NCI-H128 (cell line): ENCODE measurements around the gene MGAT5B.

Experiments
- DNase-seq: peaks from one replicate; lab custom pipeline; 2025; ENCODE audit not compliant: unreplicated experiment; lab: John Stamatoyannopoulos, UW

Gene MGAT5B

DNA sequence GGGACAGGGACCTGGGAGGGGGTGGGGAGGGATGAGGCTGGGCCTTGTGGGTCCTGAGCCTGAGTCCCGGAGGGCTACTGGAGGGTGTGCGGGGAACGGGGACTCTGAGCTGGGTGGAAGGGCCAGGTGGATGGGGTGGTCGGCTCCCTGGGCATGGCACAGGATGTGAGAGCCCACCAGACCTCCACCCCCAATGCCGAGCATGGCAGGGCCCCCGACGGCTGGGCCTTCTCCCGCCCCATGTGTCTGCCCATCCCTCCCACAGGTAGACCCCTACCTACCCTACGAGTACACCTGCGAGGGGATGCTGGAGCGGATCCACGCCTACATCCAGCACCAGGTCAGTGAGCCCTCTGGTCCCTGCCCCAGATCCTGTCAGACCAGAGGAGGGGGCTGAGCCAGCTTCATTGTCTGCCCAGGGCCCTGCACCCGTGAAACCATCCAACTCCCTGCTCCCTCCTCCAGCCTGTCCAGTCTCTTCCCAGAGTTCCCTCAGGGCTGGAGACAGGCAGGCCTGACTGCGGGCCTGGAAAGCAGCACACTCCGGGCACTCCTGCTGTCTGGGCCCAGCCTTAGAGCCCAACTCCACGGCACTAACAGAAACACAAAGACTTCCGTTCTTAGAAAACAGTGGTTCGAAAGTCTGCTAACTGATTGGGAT lies 78.0 kb downstream of the MGAT5B start:
- DNase-seq, result no peak

DNA sequence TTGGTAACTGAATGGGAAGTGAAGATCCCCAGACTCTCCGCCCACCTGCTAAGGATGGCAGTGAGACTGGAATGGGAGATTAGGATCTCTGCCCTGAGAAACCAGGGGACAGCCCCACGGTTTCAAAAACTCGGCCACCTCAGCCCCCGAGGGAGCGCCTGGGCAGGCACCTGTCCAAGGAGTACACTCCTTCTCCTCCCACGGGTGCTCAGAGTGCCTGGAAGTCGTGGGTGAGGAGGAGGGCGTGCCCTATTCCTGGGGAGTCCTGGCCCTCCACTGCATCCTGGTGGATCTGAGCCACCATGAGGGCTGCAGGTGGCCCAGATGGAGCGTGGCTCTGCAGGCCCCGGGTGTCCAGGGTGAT lies 78.5 kb downstream of the MGAT5B start:
- no peak for DNase-seq

DNA sequence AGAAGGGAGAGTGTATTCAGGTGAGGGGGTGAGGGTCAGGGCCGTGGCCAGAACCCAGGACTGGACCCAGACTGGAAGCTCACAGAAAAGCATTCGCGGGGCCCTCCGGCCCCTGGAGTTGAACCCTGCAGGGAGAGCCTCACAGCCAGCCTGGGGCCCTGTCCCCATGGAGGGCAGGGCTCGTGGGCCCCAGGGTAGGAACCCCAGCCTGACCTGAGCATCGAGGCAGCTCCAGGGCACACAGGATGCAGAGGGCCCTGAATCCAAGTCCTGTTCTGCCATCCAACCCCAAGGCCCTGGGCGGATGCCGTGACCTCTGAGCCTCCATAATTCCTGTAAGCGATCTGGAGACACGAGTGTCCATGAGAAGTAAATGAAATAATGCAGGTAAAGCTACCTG lies 79.1 kb downstream of the MGAT5B start:
- no peak for DNase-seq

DNA sequence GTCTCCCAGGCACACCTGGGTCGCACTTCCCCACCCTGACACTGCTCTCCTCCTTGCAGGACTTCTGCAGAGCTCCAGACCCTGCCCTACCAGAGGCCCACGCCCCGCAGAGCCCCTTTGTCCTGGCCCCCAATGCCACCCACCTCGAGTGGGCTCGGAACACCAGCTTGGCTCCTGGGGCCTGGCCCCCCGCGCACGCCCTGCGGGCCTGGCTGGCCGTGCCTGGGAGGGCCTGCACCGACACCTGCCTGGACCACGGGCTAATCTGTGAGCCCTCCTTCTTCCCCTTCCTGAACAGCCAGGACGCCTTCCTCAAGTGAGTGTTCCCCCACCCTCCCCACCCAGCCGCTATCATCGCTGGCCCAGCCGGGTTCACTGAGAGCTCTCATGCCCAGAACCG lies 79.6 kb downstream of the MGAT5B start:
- no peak for DNase-seq

DNA sequence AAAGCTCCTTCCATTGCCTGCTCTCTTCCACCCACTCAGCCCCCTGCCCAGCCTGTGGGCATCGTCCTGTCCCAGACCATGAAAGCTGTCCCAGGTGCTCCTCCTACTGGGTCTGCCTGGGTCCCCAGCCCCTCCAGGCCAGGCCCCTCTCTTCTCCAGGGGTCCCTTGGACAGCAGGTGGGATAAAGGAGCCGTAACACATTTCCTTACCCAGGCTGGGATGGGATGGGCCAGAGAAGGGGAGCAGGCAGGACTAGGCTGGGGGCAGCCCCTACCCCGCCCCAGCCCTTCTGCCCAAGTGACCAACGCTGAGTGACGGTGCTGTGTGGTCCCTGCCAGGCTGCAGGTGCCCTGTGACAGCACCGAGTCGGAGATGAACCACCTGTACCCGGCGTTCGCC lies 80.1 kb downstream of the MGAT5B start:
- DNase-seq, result no peak

DNA sequence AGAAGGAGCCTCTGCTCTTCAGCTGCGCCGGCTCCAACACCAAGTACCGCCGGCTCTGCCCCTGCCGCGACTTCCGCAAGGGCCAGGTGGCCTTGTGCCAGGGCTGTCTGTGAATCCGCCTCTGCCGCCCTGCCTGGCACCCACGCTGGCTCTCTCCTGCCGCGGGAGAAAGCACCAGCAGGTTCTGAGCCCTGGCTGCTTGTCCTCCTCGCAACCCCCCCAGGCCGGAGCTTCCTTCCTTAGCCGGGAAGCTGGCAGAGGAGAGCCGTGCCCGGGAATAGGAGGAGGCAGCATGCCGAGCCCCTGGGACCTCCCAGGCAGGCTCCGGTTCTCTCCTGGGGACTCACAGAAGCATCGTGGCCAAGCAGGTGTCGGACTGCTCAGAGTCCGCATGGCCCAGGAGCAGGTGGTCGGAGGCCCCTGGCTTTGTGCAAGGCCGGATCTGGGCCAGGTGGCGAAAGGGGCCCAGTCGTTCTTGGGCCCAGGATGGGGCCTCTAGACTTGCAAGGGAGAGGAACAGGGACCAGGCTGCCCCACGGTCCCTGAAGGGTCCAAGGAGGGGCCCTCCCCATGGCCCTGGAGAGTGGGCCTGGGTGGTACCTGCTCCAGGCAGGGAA lies 80.6 kb downstream of the MGAT5B start:
- no peak for DNase-seq

DNA sequence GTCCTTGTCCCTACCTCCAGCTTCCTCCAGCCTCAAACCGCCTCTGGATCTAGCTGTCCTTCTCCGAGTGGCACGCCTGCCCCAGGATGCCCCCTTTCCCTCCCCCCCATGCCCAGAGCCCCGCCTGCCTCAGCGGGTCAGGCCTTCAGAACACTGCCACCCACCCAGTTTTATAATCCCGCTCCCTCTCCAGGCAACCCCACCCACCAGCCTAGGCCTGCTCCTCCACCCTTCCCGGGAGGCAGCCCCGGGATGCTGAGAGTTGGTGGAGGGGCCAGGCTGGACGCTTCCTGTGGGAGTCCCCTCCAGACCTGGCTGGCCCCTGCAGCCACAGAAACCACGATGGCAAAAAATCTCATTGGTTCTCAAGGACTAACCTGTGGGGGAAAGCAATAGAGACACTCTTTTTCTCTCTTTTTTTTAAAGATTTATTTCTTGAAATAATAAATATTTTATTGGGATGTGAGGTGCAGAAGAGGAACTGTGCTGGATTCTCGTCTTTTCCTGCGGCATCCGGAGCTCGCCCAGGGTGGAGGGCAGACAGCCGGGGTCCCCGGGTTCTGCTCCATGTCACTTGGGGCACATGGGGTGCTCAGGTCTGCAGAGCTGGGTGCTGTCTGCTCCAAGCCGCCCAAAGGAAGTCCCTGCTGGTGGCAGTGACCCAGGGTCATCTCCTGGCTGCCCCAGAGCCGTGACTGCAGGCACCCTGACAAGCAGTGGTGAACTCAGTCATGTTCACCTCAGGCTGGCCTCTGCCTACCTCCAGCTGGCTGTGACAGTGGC lies 81.9 kb downstream of the MGAT5B start:
- no peak for DNase-seq

DNA sequence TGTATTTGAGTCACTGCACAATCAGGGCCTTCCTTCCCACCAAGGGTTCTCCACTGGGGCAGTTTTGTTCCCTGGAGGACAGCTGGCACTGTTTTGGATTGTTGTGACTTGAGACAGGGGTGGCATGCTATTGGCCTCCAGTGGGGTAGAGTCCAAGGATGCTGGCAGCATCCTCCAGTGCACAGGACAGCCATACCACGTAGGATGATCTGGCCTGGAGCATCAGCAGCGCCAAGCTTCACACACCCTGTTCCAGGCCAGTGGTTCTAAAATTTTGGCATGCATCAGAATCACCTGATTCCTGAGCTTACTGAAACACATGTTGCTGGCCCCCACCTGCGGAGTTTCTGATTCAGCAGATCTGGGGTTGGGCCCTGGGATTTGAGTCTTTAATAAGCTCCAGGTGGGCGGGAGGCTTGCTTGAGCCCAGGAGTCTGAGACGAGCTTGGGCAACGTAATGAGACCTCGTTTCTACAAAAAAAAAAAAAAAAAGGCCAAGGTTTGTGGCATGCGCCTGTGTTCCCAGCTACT lies 83.2 kb downstream of the MGAT5B start:
- no peak for DNase-seq

DNA sequence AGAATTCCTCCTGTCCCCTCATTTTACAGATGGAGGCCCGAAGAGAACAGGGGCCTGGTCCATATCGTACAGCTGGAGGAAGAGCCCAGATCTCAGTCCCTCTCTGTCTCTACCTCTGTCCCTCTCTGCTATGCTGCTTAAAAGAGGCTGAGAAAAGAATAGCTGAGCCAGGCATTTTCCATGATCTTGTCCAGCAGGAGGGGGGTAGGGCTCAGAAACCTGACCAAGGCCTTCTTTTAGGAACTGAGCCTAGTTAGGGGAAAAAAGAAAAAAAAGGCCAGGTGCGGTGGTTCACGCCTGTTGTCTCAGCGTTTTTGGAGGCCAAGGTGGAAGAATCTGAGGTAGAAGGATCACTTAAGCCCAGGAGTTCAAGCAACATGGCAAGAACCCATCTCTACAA lies 84.2 kb downstream of the MGAT5B start:
- DNase-seq, result no peak

DNA sequence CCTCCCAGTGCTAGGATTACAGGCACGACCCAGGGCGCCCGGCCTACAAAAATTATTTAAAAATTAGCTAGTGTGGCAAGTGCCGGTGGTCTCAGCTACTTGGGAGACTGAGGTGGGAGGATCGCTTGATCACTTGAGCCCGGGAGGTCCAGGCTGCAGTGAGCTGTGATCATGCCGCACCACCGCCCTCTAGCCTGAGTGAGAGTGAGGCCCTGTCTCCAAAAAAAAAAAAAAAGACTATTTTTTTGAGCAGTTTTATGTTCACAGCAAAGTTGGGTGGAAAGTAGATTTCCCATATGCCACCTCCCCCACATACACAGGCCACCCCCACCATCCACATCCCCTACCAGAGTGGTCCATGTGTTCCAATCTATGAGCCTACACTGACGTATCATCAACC lies 84.9 kb downstream of the MGAT5B start:
- no peak for DNase-seq

DNA sequence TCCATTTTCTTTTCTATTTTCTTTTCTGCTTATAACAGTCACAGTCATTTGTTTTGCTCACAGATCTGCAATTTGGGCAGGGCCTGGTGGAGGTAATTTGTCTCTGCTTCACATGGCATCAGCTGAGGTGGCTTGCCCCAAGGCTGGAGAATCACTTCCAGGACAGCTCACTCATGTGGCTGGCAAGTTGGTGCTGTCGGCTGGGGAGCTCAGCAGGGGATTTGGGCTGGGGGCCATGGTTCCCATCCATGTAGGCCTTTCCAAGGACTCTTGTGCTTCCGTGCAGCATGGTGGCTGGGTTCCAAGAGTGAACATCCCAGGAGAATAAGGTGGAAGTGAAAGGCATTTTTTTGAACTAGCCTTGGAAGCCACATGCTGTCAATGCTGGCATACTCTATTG lies 85.7 kb downstream of the MGAT5B start:
- no peak for DNase-seq

DNA sequence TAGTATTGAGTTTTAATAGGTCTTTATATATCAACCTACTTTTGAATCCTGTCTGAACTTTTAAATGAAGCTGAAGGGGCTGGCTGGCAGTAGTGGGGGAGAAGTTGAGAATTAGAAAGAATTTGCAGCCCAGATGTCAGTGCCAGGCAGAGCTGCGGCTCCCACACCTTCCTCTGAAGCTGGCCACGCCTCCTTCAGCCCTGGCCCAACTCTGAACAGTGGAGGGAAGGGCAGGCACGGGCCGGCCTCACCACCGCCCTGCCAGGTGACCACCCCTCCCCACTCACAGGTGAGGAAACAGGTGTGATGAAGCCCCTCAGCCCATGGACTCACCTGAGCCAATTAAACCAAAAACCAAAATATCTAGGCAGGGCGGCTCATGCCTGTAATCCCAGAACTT lies 87.0 kb downstream of the MGAT5B start:
- no peak for DNase-seq

DNA sequence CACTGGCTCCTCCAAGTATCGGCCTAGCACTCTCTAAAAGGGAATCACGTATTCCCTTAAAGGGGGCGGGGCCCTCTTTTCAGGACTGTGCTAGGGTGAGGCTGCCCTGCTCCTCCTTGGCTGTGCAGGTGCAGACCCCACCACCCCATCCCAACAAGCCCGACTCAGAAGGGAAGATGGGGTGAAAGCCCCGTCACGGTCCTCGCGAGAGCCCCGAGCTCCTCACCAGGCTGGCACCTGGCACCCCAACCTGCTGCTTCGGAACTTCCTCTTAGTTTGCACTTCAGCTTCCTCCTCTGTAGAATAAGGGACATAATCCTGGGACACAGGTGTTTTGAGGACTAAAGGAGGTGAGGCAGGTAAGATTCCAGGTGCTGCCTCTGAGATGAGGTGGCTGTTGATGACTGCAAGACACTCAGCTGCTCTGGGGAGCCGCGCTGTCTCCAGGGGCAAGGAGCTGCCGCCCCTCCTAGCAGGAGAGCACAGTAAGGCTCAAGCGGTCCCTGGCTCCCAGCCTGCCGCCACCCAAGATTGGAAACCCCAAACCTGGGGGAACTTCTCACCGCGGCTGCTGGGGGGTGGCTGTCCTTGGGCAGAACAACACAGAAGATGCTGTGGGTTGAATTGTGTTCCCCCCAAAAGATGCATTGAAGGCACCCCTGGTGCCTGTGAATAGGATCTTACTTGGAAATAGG lies 88.8 kb downstream of the MGAT5B start:
- no peak for DNase-seq

DNA sequence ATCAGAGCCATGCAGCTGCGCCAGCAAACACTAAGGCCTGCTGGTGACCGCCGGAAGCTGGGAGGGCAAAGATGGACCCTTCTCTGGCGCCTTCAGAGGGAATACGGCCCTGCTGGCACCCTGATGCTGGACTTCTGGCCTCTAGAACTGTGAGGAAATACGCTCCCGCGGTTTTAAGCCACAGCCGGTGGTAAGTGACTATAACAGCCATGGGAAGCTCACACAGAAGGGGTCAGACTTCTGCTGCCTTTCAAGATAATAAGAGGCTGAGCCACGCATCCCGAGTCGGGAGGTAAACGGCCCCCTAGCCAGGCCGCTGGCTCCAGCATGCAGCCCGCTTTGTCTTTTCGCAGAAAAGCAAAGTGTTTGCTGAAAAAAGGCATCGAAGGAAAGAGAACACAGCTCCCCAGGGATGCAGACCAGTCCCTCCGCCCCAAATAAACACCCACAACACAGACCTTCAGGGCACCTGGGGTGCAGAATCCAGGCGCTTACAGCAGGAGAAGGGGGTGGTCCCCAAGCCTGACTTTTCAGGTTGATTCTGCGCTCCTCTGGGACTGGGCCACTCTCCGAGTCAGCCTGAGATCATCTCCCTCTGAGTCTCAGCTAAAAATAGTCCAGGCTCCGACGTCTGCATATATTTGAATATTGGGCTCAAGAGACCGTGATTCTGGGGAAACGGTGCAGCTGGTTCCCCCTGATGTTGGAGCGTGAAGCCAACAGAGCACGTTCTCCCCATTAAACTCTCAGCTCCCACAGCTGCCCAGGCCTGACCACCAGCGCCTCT lies 89.7 kb downstream of the MGAT5B start:
- no peak for DNase-seq

DNA sequence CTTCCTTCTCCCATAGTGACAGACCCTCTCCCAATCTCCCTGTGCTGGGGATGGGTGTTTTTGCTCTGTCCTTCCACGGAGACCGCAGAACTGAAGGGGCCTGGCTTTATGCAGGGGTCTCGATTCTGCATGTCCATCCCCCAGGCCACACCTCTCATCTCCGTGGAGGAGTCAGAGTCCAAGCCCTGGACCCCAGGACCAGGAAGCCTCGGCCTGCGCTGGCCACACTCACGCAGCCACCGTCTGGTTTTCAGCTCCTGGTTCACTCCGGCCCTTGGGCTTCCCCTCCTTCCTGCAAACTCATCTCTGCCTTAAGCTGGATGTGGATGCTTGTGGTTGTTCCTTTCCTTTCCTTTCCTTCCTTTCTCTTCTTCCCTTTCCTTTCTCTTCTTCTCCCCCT lies 90.8 kb downstream of the MGAT5B start:
- DNase-seq, result no peak

DNA sequence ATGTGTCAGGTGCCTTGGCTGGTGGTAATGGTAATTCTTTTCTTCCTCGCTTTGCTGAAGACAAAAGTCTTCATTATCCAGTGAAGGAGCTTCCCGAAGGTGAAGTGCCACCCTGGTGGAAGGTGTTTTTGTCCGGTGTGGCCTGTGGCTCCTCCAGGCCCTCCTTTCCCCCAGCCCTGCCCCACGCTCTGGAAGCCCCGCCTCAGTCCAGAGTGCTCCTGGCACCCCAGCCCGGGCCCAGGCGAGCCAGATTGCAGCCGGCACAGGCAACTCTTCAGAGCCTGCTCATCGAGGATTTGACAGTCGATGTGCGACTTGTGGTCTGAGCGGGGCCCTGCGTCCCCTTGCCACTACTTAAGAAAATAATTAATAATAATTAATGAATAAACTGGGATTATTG lies 93.7 kb downstream of the MGAT5B start:
- no peak for DNase-seq

DNA sequence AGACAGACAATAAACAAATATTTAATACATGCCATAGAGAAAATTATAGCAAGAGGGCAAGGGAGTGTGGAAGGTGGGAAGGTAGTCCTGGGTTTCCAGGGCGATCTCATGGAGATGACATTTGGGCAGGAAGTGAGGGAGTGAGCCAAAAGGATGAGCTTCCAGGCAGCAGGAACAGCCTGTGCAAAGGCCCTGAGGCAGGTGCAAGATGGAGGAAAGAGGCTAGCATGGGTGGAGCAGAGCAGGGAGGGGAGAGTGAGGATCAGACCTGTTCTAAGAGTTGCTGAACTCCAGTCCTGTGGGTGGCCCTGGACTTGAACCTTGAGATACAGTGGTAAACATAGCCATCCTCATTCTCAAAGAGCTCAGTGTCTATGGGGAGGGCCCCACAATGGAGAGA lies 94.7 kb downstream of the MGAT5B start:
- DNase-seq, result no peak

DNA sequence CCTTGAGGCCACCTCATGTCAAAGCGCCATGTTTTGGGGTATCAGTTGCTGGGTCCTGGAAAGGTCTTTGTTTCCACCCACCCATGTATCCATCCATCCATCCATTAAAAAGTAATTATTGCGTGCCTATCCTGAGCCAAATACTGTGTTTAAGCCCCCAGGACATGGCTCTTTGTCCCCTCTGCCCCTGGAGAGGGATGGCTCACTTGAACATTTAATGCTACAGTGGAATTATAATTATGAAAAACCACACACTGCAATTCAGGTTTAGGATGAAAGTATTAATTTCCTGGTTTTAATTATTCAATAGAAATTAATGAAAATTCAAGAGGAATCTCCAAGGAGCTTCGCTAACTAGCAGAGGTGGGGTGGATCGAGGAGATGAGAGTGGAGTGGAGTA lies 97.8 kb downstream of the MGAT5B start:
- DNase-seq, result no peak

DNA sequence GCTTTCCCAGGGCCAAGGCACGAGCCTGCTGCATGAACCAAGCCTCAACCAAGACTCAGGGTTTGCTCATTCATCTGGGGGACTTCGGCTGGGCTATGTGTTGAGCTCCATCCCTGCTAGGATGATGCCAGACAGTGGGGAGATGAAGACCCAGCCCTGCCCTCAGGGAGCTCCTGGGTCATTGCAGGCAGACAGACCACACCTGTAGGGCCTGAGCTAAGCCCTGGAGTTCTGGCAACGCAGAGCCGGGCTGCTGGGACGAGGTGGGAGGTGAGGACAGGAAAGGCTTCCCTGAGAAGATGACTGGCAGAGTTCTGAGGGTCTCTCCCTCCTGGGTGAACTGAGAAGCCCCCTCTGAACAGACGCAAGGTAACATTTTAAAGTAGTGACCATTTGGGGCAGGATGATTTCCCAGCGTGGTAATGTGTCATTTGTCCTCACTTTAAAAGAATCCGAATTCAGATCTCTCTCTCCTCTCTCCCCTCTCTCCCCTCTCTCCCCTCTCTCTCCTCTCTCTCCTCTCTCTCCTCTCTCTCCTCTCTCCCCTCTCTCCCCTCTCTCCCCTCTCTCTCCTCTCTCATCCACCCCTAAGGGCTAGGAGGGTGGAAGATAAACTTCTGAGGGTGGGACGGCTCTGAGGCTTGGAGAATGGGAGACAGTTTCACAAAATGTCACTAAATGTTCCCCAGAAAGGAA lies 98.4 kb downstream of the MGAT5B start:
- no peak for DNase-seq

DNA sequence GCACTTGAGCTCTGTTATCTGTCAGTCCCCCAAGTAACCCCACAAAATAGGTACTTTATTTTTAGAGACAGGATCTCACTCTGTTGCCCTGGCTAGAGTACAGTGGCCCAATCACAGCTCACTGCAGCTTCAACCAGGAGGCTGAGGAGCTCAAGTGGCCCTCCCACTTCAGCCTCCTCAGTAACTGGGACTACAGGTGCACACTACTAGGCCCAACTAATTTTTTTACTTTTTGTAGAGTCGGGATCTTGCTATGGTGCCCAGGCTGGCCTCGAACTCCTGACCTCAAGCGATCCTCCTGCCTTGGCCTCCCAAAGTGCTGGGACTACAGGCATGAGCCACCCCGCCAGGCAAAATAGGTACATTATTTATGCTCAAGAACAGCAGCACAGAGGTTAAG lies 99.6 kb downstream of the MGAT5B start:
- no peak for DNase-seq
